ENCODE measurements around the gene ROBO1.

ROBO1 gene

GRCh38 chr3:79140708-79141107, 627.1 kb downstream of the ROBO1 start:
- H3K9me3 ChIP-seq (ENCODE audit: insufficient read depth, low read depth, low read length), result no peaks in the 10 kb centered on the region
- H3K27ac ChIP-seq (ENCODE audit: low read length), result no peak overlapping the region
- peaks cover 4% of the 10 kb centered on the region; the same call in 1 of the 2 replicates for H3K4me1 ChIP-seq (ENCODE audit: insufficient read depth, low read length)
- no peak overlapping the region for H3K9ac ChIP-seq (ENCODE audit: low read depth, low read length)
- no peak overlapping the region for H3K4me3 ChIP-seq (ENCODE audit: low read length)
- H3K36me3 ChIP-seq (ENCODE audit: insufficient read depth, low read depth, low read length), result no peaks in the 10 kb centered on the region
- H3K27me3 ChIP-seq (ENCODE audit: insufficient read depth, low read length), result no peaks in the 10 kb centered on the region

DNA sequence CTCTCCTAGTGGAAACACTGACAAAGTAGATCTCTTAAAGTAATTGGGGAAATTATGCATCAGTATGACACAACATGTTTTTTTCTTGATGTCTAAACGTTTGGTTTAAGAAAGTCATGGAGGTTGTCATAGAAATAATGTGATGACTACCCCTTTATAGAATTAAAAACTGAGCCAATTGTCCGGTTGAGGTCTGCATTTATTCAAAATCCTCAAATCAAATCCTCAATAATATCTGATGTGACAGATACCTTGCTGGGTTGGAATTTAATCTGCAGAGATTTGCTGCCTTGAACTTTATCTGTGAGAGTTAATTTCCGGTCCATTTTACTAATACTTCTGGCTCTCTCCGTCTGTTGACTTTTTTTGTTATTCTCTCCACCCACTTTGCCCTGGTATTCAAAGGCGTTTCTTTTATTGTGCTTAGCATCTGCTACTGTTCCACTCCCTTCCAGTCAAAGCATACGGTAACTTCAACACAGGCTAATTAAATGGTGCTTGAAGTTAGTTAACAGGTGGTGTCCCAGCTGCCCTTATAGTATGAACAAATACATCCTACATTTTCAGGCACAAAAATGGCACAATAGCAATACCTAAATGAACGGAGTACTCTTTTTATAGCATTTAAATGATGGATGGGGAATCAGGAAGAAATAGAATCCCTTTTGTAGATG, 628.3 kb downstream of the ROBO1 start:
- Histone ChIP-seq H3K4me1 (ENCODE audit: insufficient read depth, low read length) (peaks cover 4% of the 10 kb centered on the region; the same call in 1 of the 2 replicates), H3K27ac (ENCODE audit: low read length) (no peak overlapping the region), H3K9ac (ENCODE audit: low read depth, low read length) (no peak overlapping the region), H3K36me3 (ENCODE audit: insufficient read depth, low read depth, low read length) (no peaks in the 10 kb centered on the region), H3K27me3 (ENCODE audit: insufficient read depth, low read length) (no peaks in the 10 kb centered on the region), H3K4me3 (ENCODE audit: low read length) (no peak overlapping the region), H3K9me3 (ENCODE audit: insufficient read depth, low read depth, low read length) (no peaks in the 10 kb centered on the region)

DNA sequence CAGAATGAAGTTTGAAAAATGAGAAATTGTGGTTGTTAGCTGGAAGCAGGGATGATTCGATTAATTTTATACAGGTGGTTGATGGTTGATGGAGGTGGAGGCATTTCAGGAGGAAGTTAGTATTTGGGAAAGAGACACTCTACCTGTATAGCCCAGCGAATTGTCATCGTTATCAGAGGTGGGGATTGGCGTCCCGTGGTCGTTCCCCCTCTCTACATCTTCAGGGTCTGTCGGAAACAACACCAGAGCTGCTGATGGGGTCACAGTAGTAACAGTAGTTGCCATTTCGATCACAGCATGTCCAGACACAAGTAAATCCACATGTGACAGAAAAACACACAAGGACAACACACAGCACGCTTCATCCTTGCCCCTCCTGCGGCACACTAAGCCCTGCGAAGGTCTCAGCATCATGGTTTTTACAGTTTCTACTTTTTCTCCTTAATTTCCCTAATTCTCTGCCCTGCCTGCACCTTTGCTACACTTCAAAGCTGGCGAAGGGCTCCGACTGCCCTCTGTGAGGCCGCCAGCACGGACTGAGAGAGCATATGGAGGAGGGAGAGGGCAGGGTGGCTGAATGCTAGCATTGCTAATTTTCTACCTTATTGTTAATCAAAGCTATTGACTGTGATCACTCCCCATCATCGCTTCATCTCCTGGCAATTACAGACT, 642.3 kb downstream of the ROBO1 start:
- H3K9me3 ChIP-seq (ENCODE audit: insufficient read depth, low read depth, low read length), result no peaks in the 10 kb centered on the region
- H3K27ac ChIP-seq (ENCODE audit: low read length), result no peak overlapping the region
- H3K27me3 ChIP-seq (ENCODE audit: insufficient read depth, low read length), result no peaks in the 10 kb centered on the region
- peaks cover 10% of the 10 kb centered on the region; the same call in 1 of the 2 replicates for H3K4me1 ChIP-seq (ENCODE audit: insufficient read depth, low read length)
- no peaks in the 10 kb centered on the region for H3K36me3 ChIP-seq (ENCODE audit: insufficient read depth, low read depth, low read length)
- peak overlapping the region; percentile 18; the same call in 1 of the 2 replicates for H3K9ac ChIP-seq (ENCODE audit: low read depth, low read length)
- no peak overlapping the region for H3K4me3 ChIP-seq (ENCODE audit: low read length)

- Histone ChIP-seq H3K9me3 (ENCODE audit: insufficient read depth, low read depth, low read length) (no peaks in the 10 kb centered on the region), H3K36me3 (ENCODE audit: insufficient read depth, low read depth, low read length) (no peaks in the 10 kb centered on the region), H3K4me3 (ENCODE audit: low read length) (no peak overlapping the region), H3K9ac (ENCODE audit: low read depth, low read length) (no peak overlapping the region), H3K27me3 (ENCODE audit: insufficient read depth, low read length) (no peaks in the 10 kb centered on the region), H3K27ac (ENCODE audit: low read length) (no peak overlapping the region), H3K4me1 (ENCODE audit: insufficient read depth, low read length) (no peaks in the 10 kb centered on the region)
Measured at GRCh38 chr3:79115458-79115857, 652.3 kb downstream of the ROBO1 start.

GRCh38 chr3:79113876-79114275, 653.9 kb downstream of the ROBO1 start:
- Histone ChIP-seq H3K4me1 (ENCODE audit: insufficient read depth, low read length) (no peaks in the 10 kb centered on the region; the same call in 1 of the 2 replicates), H3K27me3 (ENCODE audit: insufficient read depth, low read length) (no peaks in the 10 kb centered on the region), H3K4me3 (ENCODE audit: low read length) (no peak overlapping the region), H3K9me3 (ENCODE audit: insufficient read depth, low read depth, low read length) (no peaks in the 10 kb centered on the region), H3K36me3 (ENCODE audit: insufficient read depth, low read depth, low read length) (no peaks in the 10 kb centered on the region), H3K27ac (ENCODE audit: low read length) (no peak overlapping the region), H3K9ac (ENCODE audit: low read depth, low read length) (no peak overlapping the region)

GRCh38 chr3:79111375-79112052, 656.3 kb downstream of the ROBO1 start:
- Histone ChIP-seq H3K27ac (ENCODE audit: low read length) (no peak overlapping the region), H3K4me3 (ENCODE audit: low read length) (no peak overlapping the region), H3K4me1 (ENCODE audit: insufficient read depth, low read length) (peaks cover 5% of the 10 kb centered on the region; the same call in 1 of the 2 replicates), H3K9ac (ENCODE audit: low read depth, low read length) (no peak overlapping the region), H3K9me3 (ENCODE audit: insufficient read depth, low read depth, low read length) (no peaks in the 10 kb centered on the region), H3K36me3 (ENCODE audit: insufficient read depth, low read depth, low read length) (no peaks in the 10 kb centered on the region), H3K27me3 (ENCODE audit: insufficient read depth, low read length) (no peaks in the 10 kb centered on the region)

DNA sequence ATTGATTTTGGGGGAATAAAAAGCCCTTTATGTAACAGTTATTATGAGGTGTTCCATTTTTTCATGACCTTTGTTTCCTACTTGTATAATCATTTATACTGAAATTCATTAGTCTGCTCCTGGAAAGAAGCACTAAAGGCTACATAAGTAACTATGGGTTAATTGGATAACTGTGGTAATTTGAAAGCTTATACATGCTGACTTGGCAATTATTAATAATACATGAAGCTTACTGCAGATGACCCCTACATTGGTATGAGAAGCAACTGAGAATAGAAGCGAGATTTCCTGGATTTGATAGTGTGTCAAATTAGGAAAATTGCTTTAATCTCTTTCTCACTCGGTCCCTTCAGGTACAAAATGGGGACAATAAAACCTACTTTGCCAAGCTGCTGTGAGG, 658.0 kb downstream of the ROBO1 start:
- H3K36me3 ChIP-seq (ENCODE audit: insufficient read depth, low read depth, low read length), result no peaks in the 10 kb centered on the region
- no peaks in the 10 kb centered on the region for H3K27me3 ChIP-seq (ENCODE audit: insufficient read depth, low read length)
- no peaks in the 10 kb centered on the region for H3K9me3 ChIP-seq (ENCODE audit: insufficient read depth, low read depth, low read length)
- no peak overlapping the region for H3K9ac ChIP-seq (ENCODE audit: low read depth, low read length)
- H3K27ac ChIP-seq (ENCODE audit: low read length), result no peak overlapping the region
- no peak overlapping the region for H3K4me3 ChIP-seq (ENCODE audit: low read length)
- peaks cover 5% of the 10 kb centered on the region; the same call in 1 of the 2 replicates for H3K4me1 ChIP-seq (ENCODE audit: insufficient read depth, low read length)

GRCh38 chr3:79103307-79103706, 664.5 kb downstream of the ROBO1 start:
- Histone ChIP-seq H3K27ac (ENCODE audit: low read length) (no peak overlapping the region), H3K27me3 (ENCODE audit: insufficient read depth, low read length) (no peaks in the 10 kb centered on the region), H3K9me3 (ENCODE audit: insufficient read depth, low read depth, low read length) (no peaks in the 10 kb centered on the region), H3K4me1 (ENCODE audit: insufficient read depth, low read length) (no peaks in the 10 kb centered on the region), H3K4me3 (ENCODE audit: low read length) (no peak overlapping the region), H3K36me3 (ENCODE audit: insufficient read depth, low read depth, low read length) (no peaks in the 10 kb centered on the region), H3K9ac (ENCODE audit: low read depth, low read length) (no peak overlapping the region)

DNA sequence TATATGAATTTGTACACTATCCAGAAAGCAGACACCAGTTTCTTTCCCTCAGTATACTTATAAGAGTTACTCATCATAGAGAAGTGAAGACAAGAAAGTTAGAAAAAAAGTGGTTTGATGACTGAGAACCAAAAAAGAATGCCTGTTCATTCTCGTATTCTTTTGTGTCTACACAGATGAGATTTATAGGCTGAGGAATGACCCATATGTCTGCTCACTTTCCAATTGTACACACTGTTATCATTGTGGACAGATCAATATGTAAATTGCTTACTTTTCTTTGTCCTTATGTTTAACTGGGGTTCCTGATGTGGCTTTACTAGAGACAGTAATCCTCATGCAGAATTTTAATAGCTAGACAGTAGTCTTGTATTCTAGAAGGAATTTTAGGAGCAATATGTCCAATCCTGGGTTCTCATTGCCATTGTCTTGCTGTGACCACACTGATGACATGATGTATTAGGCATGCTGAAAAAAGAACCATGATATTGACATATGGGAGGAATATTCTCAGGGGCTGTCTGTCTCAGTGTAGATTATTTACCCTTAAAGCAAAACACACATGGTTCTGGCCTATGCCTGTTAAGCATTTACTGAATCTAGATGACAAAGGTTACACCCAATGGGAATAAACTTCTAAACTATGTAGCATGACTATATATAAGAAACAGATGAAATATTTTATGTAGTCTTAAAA, 669.7 kb downstream of the ROBO1 start:
- Histone ChIP-seq H3K4me1 (ENCODE audit: insufficient read depth, low read length) (no peaks in the 10 kb centered on the region), H3K9ac (ENCODE audit: low read depth, low read length) (no peak overlapping the region), H3K36me3 (ENCODE audit: insufficient read depth, low read depth, low read length) (no peaks in the 10 kb centered on the region), H3K27me3 (ENCODE audit: insufficient read depth, low read length) (no peaks in the 10 kb centered on the region), H3K27ac (ENCODE audit: low read length) (no peak overlapping the region), H3K4me3 (ENCODE audit: low read length) (no peak overlapping the region), H3K9me3 (ENCODE audit: insufficient read depth, low read depth, low read length) (no peaks in the 10 kb centered on the region)

- H3K9me3 ChIP-seq (ENCODE audit: insufficient read depth, low read depth, low read length), result no peaks in the 10 kb centered on the region
- H3K27me3 ChIP-seq (ENCODE audit: insufficient read depth, low read length), result no peaks in the 10 kb centered on the region
- H3K4me1 ChIP-seq (ENCODE audit: insufficient read depth, low read length), result no peaks in the 10 kb centered on the region
- no peak overlapping the region for H3K4me3 ChIP-seq (ENCODE audit: low read length)
- H3K27ac ChIP-seq (ENCODE audit: low read length), result no peak overlapping the region
- H3K9ac ChIP-seq (ENCODE audit: low read depth, low read length), result no peak overlapping the region
- H3K36me3 ChIP-seq (ENCODE audit: insufficient read depth, low read depth, low read length), result no peaks in the 10 kb centered on the region
Measured at GRCh38 chr3:79094654-79095053, 673.1 kb downstream of the ROBO1 start.

DNA sequence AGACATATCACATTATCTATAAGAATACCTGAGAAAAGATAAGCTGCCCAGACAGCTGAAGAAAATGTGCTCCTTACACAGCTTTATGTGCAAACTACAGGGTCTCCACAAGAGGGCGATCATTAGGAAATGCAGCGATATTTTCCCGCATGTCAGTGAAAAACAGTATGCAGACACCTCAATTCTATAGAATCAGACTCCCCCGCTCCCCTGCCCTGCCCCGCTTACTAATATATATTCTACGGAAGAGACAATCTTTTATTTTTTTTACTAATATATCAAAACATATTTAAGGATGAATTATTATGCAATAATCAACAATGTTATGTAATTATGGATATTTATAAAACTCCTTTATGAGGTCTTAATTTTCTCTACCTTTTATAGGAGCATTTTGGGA, 681.3 kb downstream of the ROBO1 start:
- Histone ChIP-seq H3K27me3 (ENCODE audit: insufficient read depth, low read length) (no peaks in the 10 kb centered on the region), H3K9ac (ENCODE audit: low read depth, low read length) (no peak overlapping the region), H3K36me3 (ENCODE audit: insufficient read depth, low read depth, low read length) (no peaks in the 10 kb centered on the region), H3K9me3 (ENCODE audit: insufficient read depth, low read depth, low read length) (no peaks in the 10 kb centered on the region), H3K4me1 (ENCODE audit: insufficient read depth, low read length) (peaks cover 16% of the 10 kb centered on the region), H3K4me3 (ENCODE audit: low read length) (no peak overlapping the region), H3K27ac (ENCODE audit: low read length) (no peak overlapping the region)
